ENCODE results near the gene PRAMEF33.
"Not testable (repeated sequence)": the region's sequence is repeated elsewhere in the genome, so short reads cannot be mapped to it uniquely, and the experiment has no call there.

GRCh38 chr1:13289030-13289429, 14.3 kb upstream of the PRAMEF33 start:
- TF ChIP-seq CTCF (IDR thresholded peaks at IDR 0.05); RCOR1 (IDR thresholded peaks at IDR 0.05; ENCODE audit: low read length); NFIC (IDR thresholded peaks at IDR 0.05; ENCODE audit: borderline replicate concordance); POLR2AphosphoS5 (IDR thresholded peaks at IDR 0.05; ENCODE audit: low read depth, low read length); RAD21 (IDR thresholded peaks at IDR 0.05; ENCODE audit: low read length); YY1 (IDR thresholded peaks at IDR 0.05; ENCODE audit: low read depth); MXI1 (IDR thresholded peaks at IDR 0.05; ENCODE audit: low read depth, low read length): not testable (repeated sequence)
